Smooth muscle cell of the brain vasculature (primary cell): Measurements from ENCODE around the gene PPL.
"Not testable (repeated sequence)": the region's sequence is repeated elsewhere in the genome, so short reads cannot be mapped to it uniquely, and the experiment has no call there.

ENCODE experiments used
- DNase-seq: peaks from one replicate; pipeline ENCODE4 v3.0.0-alpha.2; 2012; ENCODE audit warnings: low read depth, low spot score

Gene PPL

DNA sequence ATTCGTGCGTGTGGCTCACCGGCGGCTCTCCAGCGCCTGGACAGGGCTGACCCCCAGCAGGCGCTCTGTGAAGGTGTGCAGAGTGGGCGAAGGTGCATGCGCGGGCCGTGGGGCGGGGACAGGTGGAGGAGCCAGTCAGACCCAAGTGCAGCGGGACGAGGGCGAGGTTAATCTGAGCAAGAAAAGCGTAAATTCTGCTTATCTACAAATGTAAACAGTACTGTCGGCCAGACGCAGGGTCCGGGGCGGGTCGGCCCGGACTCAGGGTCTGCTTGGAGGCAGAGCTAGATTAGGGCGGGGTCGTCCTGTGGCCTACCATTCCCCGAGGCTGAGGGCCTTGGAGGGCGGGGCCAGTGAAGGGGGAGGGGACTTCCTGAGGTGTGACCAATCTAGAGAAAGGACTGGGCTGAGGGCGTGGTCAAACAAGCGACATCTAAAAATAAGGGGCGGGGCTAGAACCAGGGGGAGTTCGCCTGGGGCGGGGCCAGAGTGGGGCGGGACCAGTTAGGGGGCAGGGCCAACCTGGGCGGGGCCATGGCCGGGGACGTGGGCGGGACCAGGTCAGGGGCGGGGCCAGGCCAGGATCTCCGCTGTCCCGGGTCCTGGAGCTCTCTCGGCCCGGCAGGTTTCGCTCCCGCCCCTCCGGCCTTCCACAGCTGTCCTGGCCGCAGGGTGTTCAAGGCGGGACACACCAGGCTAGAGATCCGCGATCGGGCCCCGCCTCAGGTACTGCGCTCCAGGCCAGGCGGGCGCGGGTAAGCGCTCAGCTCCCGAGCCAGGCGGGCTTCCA is 21.0 kb upstream of the PPL start, which contains the start of gene SEC14L5:
TSS of gene SEC14L5 (plus strand) at position 611 of the 790 bp plus-strand sequence. CDS start 994 bp downstream, outside the sequence.
- DNase-seq, result peak; percentile 89

DNA sequence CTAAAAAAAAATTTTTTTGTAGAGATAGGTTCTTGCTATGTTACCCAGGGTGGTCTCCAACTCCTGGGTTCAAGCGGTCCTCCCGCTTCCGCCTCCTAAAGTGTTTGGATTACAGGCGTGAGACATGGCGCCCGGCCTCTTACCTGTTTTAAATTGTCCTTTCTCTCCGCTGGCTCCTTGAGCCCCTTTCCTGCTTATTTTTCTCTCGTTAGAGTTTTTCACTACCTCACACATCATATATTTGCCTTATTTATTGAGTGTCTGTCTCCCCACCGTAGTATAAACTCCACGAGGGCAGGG is 20.4 kb upstream of the PPL start:
- no peak for DNase-seq

DNA sequence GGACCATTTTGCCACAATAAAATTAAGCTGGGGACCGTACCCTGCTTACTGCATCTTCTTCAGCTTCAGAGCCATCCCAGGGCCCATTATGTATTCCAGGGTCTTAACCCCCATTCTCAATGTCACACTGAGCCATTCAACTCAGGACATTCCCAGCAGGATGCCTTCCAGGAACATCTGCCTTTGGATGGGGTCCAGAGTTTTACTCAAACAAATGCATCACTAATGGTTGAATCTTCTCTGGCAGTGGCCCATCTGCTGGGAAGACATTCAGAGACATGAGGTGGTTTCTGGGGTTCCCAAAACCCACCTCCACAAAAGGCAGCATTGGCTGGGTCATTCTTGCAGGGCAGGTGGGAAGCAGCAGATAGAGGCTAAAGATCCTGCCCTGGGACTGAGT is 17.8 kb upstream of the PPL start:
- DNase-seq, result no peak

DNA sequence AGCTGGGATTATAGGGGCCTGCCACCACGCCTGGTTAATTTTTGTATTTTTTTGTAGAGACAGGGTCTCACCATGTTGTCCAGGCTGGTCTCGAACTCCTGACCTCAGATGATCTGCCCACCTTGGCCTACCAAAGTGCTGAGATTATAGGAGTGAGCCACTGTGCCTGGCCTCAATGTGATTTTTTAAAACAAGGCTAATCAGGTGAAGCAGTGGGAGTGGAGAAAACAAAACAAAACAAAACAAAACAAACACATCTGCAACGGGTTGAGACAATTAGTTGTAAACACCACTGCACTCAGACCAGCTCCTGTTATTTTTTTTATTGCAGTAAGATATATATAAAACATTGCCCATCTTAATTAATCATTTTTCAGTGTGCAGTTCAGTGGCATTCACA is 14.6 kb upstream of the PPL start:
- DNase-seq, result not testable (repeated sequence)

DNA sequence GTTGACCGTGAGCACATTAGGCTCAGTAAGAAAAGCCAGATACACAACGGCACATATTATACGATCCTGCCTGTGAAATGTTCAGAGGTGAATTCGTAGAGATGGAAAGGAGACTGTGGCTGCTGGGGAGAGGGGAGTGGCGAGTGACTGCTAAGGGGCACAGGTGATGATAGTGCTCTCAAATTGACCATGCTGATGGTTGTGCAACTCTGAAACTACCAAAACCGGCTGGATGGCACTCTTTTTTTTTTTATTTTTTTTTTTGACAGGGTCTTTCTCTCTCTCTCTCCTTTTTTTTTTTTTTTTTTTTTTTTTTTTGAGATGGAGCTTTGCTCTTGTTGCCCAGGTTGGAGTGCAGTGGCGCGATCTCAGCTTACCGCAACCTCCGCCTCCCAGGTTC is 13.0 kb upstream of the PPL start:
- DNase-seq, result no peak

DNA sequence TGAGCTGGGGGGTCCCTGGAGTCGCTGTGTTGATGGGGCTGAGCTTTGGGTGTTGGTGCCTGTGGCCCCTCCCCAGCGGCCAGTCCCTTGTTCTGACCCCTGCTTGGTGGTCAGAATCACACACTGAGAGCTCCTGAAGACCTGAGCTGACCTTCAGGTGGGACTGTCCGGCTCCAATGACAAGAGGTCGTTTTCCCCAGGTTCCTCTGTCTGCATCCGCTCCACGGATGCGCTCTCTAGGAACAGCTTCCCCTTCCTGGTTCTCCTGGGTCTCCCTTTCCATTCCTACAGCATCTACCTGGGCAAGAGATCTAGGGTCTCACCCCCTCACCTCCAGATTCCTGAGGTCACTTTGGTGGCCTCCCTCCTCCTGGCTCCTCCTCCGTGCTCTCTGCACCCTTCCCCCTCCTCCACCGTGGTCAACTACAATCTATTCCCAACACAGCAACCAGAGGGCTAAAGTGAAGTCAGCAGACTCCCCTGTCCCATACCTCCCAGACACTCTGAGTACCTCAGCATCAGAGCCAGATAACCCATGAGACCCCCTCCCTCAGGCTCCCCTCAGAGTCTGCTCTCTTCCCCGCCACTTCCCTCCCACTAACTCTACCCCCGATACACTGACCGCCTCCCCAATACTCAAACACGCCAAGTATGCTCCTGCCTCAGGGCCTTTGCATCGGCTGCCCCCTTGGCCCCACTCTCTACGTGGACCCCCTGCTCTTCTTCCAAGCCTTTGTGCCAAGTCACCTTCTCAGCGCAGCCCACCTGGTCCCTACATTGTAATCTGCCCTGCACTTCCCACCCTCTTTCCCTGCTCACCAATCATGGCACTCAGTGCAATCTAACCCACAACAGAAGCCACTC is 12.2 kb upstream of the PPL start:
- DNase-seq, result no peak

DNA sequence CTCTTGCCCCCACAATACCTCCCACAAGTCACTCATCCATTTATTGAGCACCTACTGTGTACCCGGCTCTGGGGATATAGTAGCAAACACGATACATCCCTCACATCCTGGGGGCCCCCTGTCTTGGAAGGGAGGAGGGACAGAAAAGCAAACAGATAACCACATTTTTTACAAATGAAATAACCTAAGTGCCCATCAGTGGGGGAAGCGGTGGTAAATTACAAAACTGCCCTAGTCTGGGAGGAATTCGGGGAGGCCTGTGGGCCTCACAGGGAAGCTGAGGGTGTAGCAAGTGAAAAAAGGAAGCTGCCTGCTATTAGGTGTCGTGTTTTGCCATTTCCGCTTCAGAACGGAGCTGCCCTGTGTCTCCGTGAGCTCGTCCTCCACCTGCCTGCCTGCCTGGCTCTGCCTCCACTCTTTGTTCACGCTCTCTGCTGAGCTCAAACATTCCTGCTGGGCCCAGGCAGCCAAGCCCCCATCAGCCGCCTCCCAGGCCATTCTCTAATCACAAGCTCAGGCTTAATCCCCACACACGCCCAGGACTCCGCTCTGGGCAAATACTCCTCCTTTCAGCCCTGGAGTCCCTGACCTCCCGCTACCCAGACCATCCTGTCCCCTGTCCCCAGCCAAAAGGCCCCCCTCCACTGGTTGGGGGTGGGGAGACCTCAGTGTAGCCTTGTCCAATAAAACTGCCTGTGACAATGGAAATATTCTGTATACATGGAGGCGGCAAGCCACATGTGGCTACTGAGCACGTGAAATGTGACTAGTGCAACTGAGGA is 11.0 kb upstream of the PPL start:
- no peak for DNase-seq

DNA sequence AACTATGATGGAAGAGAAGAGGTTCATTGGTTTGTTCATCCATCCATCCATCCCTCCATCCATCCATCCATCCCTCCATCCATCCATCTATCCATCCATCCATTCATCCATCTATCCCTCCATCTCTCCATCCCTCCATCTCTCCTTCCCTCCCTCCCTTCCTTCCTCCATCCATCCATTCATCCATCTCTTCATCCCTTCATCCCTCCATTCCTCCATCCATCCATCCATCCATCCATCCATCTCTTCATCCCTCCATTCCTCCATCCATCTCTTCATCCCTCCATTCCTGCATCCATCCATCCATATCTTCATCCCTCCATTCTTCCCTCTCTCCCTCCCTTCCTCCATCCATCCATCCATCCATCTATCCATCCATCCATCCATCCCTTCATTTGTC is 10.0 kb upstream of the PPL start:
- no peak for DNase-seq

DNA sequence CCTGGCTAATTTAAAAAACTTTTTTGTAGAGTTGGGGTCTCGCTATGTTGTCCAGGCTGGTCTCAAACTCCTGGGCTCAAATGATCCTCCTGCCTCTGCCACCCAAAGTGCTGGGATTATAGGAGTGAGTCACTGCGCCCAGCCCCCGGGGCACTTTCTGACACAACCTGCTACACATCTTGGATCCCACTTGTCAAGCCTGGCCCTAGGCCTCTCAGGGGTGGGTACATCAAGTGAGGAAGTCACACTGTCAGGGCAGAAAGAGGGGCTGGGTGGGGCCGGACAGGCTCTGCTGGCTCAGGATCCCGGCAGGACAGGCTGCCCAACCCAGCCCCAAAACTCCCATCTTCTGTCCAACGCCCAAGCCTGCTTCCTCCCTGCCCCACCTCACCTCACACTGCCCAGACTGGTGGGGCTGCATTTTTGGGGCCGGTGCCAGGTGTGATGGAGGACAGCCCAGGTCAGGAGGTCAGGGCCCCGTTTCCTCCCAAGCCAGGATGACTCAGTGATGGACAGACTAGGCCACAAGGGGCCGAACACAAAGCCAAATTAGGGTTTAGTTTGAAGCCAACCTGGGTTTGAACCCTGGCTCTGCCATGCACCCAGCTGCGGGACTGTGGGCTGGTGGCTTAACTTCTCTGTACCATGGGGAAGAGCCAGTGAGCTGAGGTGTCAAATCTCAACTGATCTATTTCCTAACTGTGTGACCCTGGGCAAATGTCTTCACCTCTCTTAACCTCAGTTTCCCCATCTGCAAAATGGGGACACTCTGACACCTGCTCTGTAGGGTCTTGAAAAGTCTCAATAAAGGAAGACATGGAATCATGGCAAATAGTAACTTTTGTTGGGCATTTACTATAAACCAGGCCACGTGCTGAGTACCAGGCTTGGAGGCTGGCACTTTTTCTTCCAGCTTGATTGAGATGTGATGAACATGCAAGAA is 8.9 kb upstream of the PPL start:
- no peak for DNase-seq

DNA sequence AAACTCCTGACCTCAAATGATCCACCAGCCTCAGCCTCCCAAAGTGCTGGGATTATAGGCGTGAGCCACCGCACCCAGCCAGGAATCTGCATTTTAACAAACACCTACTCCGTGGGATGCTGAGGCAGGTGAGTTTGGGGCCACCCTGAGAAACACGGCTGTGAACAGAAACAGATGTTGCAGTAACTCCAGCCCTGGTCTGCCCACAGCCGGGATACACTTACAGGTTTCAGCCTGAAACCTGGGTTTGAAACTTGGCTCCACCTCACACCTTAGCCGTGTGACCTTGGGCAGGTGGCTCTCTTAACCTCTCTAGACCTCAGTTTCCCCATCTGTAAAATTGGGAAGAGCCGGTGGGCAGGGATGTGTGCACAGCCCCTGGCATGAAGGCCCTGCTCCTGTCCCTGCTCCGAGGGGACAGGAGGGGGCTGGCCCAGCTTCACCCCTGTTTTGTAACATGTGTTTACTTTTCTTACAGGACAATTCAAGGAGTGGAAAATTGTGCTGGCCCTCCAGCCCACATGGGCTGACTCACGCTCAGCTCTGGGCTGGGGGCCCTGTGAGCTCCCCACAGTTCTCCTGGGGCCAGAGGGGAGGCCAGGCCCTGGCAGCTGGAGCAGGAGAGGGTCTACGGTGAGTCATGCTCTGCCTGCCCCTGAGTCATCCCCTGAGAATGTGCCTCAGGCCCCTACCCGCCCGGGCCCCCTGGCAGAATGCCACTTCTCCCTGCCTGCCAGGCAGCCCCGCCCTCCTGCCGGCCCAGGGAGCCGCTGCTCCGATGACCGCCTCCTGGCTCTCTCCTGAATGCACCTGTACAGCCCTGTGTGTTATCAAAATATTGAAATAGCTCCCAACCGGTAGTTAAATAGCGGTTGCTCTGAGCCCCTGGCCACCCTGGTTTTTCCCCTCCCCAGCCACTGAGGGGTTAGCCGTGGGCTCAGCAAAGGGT is 7.7 kb upstream of the PPL start:
- DNase-seq, result peak; percentile 94

DNA sequence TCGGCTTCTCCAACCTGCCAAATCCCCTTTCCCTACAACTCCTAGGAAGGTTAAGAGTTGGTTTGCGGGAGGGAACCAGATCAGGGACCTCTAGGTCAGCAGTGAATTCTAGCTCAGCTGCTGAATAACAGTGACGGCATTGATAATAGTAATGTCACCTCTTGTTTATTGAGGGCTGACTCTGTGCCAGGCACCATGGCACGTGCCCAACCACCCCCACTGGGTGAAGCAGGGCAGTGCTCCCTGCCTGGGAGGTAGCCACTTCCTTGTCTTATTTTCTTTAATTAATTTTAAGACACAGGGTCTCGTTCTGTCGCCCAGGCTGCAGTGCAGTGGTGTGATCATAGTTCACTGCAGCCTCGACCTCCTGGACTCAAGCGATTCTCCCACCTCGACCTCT is 5.5 kb upstream of the PPL start:
- no peak for DNase-seq

DNA sequence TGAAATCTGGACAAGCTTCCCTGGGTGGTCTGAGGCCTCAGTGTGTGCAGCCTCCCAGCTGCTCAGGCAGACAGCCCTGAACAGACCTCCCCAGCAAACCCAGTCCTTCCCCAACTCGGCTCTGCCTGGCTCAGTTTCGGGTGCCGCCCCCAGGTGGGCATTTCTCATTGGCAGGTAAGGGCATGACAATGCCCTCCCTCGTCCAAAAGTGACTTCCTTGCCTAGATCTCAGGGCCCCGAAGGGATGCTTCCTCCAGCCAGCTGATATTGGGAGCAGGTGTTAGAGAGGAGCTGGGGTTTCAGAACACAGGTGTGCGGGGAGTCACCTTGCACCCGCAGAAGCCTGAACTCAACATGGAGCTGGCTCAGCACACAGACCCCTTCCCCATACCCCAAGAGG is 3.8 kb upstream of the PPL start:
- DNase-seq, result no peak

DNA sequence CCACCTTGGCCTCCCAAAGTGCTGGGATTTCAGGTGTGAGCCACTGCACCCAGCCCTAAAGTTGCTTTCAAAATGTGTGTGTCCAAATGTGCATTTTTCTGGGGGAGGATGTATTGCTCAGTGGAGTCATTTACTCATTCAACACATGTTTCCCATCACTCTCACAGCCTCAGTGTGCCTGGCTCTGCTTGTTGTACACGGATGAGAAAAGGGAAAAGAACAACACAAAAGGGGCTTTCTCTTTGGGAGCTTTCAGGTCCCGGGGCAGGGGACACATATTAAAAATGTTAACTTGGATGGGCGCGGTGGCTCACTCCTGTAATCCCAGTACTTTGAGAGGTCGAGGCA is 1.7 kb upstream of the PPL start:
- DNase-seq, result no peak

DNA sequence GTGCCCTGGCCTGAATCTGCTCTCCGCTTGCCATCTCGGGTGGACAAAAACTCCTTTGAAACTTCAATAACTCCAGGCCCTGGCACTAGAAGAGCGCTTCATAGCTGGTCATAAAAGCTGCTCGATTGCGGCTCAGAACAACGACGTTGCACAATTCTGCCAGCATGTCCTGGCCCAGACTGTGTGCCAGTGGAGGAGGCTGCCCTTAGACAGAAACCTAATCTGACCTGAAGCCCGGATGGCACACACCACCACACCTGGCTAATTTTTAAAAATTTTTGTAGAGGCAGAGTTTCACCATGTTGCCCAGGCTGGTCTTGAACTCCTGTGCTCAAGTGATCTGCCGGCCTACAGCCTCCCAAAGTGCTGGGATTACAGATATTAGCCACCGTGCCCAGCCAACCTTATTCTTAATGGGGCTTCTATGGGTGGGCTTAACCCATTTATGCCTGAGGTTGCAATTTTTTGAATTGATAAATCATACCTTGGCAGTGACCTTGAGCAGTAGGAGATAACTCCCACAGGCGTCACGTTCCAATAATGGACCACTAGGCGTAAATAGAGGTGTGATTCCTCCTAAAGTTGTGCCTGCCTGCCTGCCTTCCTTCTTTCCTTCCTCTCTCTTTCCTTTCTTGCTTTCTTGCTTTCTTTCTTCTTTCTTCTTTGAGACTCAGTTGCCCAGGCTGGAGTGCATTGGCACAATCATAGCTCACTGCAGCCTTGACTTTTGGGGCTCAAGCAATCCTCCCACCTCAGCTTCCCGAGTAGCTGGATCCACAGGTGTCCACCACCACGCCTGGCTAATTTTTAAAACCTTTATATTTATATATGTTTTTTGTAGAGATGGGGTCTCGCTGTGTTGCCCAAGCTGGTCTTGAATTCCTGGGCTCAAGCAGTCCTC is 1.1 kb upstream of the PPL start:
- DNase-seq, result no peak

DNA sequence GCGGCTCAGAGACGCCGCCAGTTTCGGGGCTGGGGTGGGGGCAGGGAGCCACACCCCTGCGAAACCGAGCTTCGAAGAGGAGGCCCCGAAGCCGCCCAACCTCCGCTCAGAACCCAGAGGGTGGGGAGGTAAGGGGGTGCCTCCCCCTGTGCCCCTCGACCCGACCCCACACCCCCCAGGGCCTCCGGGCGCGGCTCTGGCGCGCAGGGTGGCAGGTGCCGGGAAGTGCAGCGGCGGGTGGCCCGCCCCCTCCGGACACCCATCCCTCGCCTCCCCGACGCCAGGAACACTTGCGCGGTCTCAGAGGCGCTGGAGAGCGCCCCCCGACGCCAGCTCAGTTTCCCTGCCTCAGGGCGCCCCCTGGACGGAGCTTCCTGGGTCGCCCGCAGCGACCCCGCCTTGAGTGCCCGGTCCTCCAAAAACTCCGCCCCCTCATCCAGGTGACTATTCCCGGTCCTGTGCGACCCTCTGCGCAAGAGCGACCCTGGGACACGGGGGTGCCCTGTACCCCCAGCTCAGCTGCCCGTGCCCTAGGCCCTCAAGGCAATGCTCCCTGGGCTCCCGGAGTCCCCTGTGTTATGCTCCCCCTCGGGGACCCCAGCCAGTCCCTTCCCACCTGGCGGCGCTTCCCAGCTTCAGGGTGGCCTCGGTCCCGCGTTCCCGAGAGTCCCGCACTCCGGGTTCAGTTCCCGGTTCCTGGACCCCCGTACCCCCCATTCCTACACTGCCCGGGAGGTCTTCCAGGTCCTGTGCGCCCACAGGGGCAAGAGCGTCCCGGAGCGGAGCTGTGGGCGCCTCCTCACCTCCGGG is 562 bp downstream of the PPL start:
- DNase-seq, result no peak

DNA sequence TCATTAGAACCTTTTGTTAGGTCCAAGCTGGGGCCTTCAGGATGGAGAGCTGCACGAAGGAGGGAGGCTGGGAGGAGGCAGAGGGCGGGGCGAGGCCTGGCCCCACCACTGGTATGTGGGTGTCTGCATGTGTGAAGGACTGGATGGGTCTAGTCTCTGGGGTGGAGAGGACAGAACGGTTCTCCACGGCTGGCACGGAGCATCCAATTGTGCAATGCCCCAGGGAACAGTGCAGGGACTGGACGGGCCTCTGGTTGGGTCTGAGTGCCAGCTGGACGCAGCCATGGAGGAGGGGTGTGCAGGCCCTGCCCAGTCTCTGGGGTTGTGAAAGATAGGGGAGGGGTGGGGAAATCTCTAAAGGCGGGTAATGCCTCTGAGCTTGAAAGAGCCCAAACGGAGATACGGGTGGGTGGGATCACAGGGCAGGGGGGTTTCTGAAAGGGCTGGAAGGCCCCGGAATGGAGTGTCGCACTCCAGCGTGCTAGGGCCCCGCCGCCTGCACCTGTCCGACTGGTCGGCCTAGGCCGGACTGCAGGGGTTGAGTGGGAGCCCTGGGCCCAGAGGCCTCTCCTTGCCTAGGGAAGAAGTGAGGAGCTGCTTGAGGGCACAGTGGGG is 1.6 kb downstream of the PPL start:
- no peak for DNase-seq

DNA sequence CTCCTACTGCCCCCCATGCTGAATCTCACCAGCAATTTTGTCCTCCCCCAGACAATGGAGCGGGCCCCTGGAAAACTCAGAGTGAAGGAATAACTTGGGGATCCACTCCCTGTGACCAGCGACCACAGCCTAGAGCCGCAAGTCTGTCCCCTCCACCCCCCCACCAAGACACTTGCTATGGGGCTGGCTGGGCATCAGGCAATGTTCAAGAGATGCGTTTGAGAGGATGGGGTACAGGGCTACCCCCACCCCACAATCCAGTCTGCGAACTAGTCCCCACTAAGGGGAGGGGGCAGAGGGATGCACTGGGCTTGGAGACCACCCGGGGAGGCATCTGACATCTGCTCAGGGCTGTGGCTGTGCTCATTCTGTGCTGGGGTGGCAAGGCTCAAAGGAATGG is 2.4 kb downstream of the PPL start:
- DNase-seq, result no peak

DNA sequence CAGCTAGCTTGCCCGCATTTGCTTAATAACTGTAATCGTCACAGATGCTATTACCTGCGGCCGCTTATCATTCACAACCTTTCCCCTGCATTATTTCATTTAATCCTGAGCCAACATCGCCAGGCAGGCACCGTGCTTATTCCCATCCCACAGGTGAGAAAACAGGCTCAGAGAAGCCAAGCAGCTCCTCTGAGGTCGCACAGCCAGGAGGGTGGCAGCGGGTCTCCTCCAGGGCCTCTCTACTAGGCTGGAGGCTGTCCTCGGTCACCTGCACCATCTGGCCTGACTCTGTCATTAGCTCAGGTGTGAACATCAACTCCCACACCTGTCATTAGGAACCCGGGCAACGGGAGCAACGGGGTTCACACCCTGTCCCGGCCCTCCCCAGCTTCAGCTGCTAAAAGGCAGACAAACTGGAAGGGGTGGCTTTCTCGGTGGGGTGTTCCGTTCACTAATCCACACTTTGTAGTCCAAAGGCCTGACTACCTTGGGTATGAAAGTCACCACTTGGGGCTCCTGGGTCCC is 3.0 kb downstream of the PPL start:
- DNase-seq, result no peak
